Fibroblast of villous mesenchyme (primary cell): ENCODE data around the gene PLA2G4B. TPM values are rescaled to one million over a fixed set of nuclear protein-coding genes. Genes with fewer than 3 reads are reported as not detected.

Experiments used
- DNase-seq: peaks from one replicate; pipeline ENCODE4 v3.0.0-alpha.2; 2010; ENCODE audit warnings: low read depth
- H3K4me3 ChIP-seq: 2 replicates; pipeline ENCODE4 v1.5.1; 2011; ENCODE audit warnings: low read depth, mild to moderate bottlenecking, low read length
- total RNA-seq: library from RNA; depleted of rRNA; stranded (reverse); fragments of >200 nt; gene quantifications from 2 replicates; pipeline ENCODE4 v1.2.3, GENCODE V29; 2012
- TF ChIP-seq, protein P1 (sequence below): IDR thresholded peaks from 2 replicates; pipeline ENCODE4 v1.5.1; 2012; ENCODE audit warnings: low read depth, mild to moderate bottlenecking, low read length; ENCODE audit not compliant: insufficient read depth

PLA2G4B gene
- total RNA-seq, 1 donor: 1.3 TPM

DNA sequence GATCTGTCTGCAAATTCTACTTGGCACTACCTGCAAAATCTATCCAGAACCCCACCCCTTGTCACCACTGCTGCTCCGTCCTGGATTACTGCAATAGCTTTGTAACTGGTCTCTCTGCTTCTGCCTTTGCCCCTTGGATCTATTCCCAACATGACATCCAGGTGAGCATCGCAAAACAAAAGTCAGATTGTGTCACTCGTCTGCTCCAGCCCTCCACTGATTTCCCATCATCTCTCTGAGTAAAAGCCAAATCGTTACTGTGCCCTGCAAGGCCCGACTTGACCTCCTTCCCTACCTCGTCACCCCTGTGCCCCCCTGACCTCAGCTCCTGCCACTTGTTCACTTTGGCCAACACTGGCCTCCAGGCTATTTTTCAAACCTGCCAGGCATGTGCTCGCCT lies 45.8 kb downstream of the PLA2G4B start:
- TF ChIP-seq, protein P1, sequence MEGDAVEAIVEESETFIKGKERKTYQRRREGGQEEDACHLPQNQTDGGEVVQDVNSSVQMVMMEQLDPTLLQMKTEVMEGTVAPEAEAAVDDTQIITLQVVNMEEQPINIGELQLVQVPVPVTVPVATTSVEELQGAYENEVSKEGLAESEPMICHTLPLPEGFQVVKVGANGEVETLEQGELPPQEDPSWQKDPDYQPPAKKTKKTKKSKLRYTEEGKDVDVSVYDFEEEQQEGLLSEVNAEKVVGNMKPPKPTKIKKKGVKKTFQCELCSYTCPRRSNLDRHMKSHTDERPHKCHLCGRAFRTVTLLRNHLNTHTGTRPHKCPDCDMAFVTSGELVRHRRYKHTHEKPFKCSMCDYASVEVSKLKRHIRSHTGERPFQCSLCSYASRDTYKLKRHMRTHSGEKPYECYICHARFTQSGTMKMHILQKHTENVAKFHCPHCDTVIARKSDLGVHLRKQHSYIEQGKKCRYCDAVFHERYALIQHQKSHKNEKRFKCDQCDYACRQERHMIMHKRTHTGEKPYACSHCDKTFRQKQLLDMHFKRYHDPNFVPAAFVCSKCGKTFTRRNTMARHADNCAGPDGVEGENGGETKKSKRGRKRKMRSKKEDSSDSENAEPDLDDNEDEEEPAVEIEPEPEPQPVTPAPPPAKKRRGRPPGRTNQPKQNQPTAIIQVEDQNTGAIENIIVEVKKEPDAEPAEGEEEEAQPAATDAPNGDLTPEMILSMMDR: no peak
- no peak overlapping the region for H3K4me3 ChIP-seq
- no peak for DNase-seq

DNA sequence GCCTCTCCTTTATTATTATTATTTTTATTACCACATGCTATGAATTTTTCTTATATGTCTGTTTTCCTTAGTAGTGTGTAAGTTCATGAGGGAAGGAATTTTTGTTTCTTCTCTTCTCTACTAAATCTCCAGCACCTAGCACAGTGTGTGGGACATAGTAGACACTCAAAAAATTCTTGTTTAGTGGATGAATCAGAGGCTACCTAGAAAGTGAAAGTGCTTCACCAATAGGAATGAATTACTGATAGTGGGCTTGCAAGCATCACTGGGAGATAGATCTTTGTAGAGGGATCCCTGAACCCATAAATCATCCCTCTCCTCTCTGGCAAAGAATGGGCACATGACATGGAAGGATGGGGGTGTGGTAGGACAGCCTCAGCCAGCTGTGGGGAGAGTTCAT lies 46.7 kb downstream of the PLA2G4B start:
- DNase-seq: no peak
- TF ChIP-seq, protein P1: no peak
- H3K4me3 ChIP-seq: no peak overlapping the region

DNA sequence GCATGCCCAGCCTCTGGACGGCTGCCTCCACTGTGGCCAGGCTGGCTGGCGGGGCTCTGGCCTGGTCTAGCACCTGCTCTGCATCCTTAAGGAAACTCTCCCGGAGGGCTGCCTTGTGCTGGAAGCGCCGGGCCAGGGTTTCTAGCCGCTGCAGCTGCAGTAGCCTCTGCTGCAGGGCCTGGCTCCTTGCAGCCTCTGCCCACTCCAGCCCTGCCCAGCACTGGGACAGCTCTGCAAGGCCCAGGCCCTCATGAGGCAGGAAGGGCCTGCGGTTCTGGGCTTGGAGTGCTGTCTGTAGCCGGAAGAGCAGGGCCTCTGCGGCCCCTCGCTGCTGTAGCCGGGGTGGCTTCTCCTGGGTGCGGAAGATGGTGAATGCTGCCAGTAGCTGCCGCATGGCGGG lies 47.2 kb downstream of the PLA2G4B start:
- DNase-seq: no peak
- TF ChIP-seq, protein P1: no peak
- H3K4me3 ChIP-seq: no peak overlapping the region

DNA sequence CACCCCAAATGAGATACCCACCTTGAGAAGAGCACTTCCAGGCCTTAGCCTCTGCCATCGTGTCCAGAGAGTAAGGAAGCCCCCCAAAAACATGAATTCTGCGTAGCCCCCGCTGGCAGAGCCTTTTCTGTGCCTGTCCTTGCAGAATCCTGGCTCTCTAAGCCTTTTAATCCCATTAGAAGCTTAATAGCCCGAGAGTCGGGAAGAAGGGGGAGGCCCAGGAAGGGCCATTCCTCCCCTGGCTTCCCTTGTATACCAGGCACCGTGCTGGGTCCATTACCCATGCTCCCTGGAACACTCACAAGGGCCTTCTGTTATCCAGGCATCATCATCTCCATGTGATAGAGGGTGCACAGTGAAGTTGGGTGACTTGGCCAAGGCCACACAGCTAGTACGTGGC lies 48.1 kb downstream of the PLA2G4B start:
- TF ChIP-seq, protein P1: no peak
- DNase-seq: no peak
- no peak overlapping the region for H3K4me3 ChIP-seq

DNA sequence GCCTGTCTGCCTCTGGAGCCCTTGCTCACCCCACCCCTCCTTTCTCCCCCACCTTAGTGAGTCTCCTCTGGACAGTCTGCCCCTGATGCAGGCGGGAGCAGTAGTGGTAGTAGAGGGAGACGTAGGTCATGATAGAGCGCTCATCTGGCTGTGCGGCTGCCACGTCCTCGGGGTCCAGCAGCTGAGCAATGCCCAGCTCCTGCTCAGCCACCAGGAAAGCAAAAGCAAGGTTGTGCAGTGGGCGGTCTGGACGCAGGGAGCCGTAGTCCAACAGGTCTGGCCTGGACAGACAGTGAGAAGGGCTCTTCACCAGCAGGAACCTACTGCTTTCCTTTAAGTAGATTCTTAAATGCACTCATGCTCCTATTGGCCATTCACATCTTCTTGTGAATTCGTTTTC lies 48.5 kb downstream of the PLA2G4B start:
- H3K4me3 ChIP-seq: no peak overlapping the region
- TF ChIP-seq, protein P1: no peak
- no peak for DNase-seq

DNA sequence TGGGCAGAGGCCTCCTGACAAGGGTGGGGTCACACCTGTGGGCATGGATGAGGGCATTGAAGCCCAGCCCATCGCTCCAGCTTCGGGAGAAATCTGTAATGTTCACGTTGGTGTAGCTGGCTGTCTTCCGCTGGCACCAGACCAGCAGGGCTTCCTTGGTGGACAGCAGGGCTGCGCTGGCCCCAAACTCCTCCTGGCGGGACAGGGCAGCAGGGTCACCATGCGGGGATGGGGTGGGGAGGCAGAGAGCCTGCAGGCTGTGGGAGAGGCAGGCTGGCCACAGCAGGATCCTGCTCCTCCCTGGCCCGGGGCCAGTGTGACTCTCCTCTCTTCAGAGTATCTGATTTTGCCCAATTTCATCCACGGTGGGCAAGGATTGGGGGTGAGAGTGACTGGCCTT lies 49.2 kb downstream of the PLA2G4B start:
- no peak for DNase-seq
- TF ChIP-seq, protein P1: no peak
- no peak overlapping the region for H3K4me3 ChIP-seq

DNA sequence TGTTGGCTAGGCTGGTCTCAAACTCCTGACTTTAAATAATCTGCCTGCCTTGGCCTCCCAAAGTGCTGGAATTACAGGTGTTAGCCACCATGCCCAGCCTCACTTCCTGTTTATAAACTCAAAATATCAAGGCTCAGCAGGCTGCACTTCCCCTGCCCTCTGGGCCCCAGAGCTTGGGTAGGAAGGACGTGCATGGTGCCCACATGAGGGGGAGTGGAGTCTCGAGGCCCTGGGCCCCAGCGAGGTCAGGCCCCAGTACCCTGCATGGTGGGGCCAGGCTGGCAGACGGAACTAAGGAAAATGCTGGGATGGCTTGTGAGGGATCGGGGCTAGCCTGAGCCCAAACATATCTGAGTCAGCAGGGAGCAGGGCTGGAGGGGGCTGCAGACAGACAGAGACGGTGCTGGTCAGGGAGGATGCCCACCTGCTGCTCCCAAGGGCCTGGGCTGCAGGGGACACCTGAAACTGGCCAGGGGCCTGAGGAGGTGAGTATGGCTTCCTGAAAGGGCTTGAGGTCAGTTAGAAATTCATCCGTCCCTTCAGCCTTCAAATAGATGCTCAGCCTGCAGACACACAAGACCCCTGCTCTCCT lies 50.1 kb downstream of the PLA2G4B start:
- H3K4me3 ChIP-seq: no peak overlapping the region
- DNase-seq: no peak
- TF ChIP-seq, protein P1: no peak
